Occipital lobe (tissue), 2 donors: ENCODE data around the gene HMGA1. TPM values are rescaled to one million over a fixed set of nuclear protein-coding genes. Genes with fewer than 3 reads are reported as not detected.

Source experiments
- DNase-seq: peaks from one replicate; lab custom pipeline; 2025; lab: John Stamatoyannopoulos, UW
- total RNA-seq: library from RNA; depleted of rRNA; stranded (reverse); fragments of >200 nt; gene quantifications from one replicate; pipeline ENCODE4 v1.2.3, GENCODE V29; 2014

Gene HMGA1
- 25.0 TPM for total RNA-seq

GRCh38 chr6:34236443-34237315 is at the start of gene HMGA1:
HMGA1 (plus strand) TSS chr6:34236873; CDS start chr6:34240781, 3,908 bp downstream.
- DNase-seq, result peak; percentile 85

- DNase-seq, result no peak
Measured at GRCh38 chr6:34189806-34190503, 46.7 kb upstream of the HMGA1 start.

- no peak for DNase-seq
Measured at GRCh38 chr6:34190504-34191122, 46.1 kb upstream of the HMGA1 start.

- DNase-seq, result no peak
Measured at GRCh38 chr6:34194772-34195171, 41.9 kb upstream of the HMGA1 start.

- DNase-seq, result no peak
Measured at GRCh38 chr6:34195726-34196115, 41.0 kb upstream of the HMGA1 start.

- peak; percentile 76 for DNase-seq
Measured at GRCh38 chr6:34196116-34196832, 40.4 kb upstream of the HMGA1 start.

- no peak for DNase-seq
Measured at GRCh38 chr6:34196833-34197195, 39.9 kb upstream of the HMGA1 start.

GRCh38 chr6:34200340-34200971 is 36.2 kb upstream of the HMGA1 start:
- DNase-seq, result no peak

GRCh38 chr6:34201455-34202107 is 35.1 kb upstream of the HMGA1 start:
- DNase-seq, result no peak

- no peak for DNase-seq
Measured at GRCh38 chr6:34202329-34203201, 34.1 kb upstream of the HMGA1 start.

- no peak for DNase-seq
Measured at GRCh38 chr6:34204693-34205092, 32.0 kb upstream of the HMGA1 start.

GRCh38 chr6:34205466-34205865 is 31.2 kb upstream of the HMGA1 start:
- no peak for DNase-seq

GRCh38 chr6:34205916-34206315 is 30.8 kb upstream of the HMGA1 start:
- no peak for DNase-seq

- DNase-seq, result no peak
Measured at GRCh38 chr6:34206726-34207125, 29.9 kb upstream of the HMGA1 start.

GRCh38 chr6:34207695-34208443 is 28.8 kb upstream of the HMGA1 start:
- DNase-seq, result no peak

GRCh38 chr6:34213772-34214171 is 22.9 kb upstream of the HMGA1 start:
- DNase-seq, result no peak

- DNase-seq, result no peak
Measured at GRCh38 chr6:34218691-34219090, 18.0 kb upstream of the HMGA1 start.

- DNase-seq, result no peak
Measured at GRCh38 chr6:34223381-34223955, 13.2 kb upstream of the HMGA1 start.
